Astrocyte of the hippocampus (primary cell): ENCODE data around the gene MEA1.
"Not testable (repeated sequence)": the region's sequence is repeated elsewhere in the genome, so short reads cannot be mapped to it uniquely, and the experiment has no call there.

Experiments used
- DNase-seq: peaks from one replicate; pipeline ENCODE4 v3.0.0; 2011; ENCODE audit warnings: low read depth, low spot score

The MEA1 gene

DNA sequence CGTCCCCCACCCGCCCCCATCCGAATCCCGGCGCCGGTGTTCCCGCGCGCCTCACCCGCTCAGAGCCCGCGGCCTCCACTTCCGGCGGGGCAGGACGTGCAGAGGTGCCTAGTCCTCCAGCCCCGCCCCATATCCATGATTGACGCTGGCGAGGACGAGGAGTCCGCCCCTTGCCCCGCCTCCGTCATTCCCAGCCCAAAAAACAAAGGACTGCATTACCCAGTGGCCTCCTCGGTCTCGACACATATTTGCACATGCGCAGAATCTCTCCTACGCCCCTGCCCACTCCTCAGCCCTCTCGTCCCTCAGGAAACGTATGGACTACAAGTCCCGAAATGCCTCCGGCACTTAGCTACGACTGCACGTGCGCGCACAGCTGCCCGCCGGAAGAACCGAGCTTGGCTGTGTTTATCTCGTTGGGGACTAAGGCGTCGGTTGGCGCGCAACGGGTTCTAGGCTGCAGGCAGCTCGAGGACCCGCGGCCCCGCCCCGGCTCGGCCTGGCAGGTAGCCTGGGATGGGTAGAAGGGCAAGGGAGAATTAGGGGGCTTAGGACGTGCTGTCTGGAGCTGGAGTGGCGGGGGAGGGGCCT lies at the start of gene MEA1, which contains the start of gene KLHDC3:
Gene MEA1 (minus strand): TSS at position 104 of the 591 bp plus-strand sequence. CDS start 133 bp downstream, outside the sequence.
Gene KLHDC3 (plus strand): TSS at position 407 of the 591 bp plus-strand sequence. CDS start 2,944 bp downstream, outside the sequence.
- DNase-seq: peak; percentile 100

DNA sequence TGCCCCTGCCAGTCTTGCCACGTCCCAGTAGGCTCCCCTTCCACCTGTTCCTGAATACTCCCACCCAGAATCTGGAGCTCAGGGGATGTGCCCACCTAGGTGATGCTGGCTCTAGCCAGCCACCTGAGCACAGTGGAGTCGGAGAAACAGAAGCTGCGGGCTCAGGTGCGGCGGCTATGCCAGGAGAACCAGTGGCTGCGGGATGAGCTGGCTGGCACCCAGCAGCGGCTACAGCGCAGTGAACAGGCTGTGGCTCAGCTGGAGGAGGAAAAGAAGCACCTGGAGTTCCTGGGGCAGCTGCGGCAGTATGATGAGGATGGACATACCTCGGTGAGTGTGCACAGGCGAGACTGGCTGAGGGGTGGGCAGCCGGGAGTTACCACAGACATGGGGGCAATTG lies 49.1 kb upstream of the MEA1 start:
- DNase-seq: no peak

DNA sequence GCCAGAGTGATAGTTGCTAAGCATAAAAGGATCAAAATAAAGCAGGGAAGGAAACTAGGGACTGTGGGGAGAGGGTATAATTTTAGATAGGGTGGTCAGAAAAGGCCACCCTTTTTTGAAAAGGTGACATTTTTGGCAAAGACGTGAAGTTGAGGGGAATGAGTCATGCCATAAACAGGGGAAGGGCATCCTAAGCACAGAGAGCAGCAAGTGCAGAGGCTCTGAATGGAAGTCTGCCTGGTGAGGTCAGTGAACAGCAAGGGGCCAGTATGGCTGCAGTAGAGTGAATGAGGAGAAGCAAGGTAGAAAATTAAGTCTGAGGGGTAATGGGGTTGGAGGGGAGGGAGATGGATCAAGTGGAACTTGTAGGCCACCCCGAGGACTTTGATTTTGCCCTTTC lies 48.1 kb upstream of the MEA1 start:
- DNase-seq: peak; percentile 47

DNA sequence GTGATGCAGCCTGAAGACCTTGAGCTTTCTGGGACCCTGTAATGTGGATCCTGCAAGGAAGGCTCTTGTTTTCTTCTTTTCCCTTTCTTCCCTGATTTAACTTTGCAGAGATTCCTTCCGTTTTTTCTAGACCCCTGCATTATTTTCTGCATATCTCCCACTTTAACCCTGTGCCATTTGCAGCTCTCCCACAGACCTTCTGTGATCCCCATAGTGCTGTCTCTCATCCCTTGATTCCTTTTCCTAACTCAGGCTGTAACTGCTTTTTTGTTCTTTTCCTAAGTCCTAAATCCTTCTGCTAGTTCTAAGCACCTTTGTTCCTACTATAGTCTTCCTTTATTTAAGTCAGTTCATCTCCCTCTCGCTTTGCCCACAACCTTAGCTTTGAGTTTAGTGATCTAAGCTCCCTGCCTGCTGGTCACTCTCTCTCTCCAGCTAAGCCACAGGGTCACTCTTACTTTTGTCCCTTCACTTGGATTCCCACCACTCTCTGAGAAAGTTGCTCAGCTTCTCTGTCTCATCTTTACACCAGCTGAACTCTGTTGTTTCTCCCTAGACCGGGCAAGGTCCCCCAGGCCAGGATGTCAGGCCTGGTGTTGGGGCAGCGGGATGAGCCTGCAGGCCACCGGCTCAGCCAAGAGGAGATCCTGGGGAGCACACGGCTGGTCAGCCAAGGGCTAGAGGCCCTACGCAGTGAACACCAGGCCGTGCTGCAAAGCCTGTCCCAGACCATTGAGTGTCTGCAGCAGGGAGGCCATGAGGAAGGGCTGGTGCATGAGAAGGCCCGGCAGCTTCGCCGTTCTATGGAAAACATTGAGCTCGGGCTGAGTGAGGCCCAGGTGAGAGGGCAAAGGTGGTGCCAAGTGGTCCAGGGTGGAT lies 47.2 kb upstream of the MEA1 start:
- no peak for DNase-seq

DNA sequence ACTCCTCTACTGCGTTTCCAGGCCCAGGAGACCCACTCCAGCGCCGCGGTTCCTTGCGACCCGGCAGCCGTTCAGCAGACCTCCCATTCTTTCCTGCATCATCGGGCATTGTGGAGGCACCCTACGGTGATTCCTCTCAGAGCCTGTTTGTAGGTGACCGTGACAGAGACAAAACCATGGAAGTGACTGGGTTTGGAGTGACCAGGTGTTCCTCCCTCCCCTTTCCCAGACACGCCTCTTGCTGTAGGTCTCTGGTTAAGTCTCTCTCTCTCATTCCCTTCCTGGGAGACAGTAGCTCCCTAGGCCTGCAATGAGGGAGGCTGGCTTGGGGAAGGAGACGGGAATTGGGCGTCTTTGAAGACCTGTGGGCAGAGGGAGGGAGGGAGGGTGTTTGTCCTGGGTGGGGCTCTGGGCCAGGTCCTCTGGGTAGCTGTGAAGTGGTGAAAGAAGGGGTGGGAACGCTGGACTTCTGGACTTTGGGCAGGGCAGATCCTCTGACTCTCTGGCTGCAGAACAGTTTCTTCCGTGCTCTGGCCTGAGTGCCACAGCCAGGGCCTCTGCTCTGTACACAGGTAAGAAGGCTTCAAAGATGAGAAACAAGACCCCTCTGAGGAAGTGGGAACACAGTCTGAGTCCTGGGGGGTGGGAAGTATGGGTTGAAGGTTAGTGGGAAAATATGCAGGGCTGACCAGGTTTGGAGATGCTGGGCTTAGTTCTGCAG lies 46.4 kb upstream of the MEA1 start:
- DNase-seq: peak; percentile 44

DNA sequence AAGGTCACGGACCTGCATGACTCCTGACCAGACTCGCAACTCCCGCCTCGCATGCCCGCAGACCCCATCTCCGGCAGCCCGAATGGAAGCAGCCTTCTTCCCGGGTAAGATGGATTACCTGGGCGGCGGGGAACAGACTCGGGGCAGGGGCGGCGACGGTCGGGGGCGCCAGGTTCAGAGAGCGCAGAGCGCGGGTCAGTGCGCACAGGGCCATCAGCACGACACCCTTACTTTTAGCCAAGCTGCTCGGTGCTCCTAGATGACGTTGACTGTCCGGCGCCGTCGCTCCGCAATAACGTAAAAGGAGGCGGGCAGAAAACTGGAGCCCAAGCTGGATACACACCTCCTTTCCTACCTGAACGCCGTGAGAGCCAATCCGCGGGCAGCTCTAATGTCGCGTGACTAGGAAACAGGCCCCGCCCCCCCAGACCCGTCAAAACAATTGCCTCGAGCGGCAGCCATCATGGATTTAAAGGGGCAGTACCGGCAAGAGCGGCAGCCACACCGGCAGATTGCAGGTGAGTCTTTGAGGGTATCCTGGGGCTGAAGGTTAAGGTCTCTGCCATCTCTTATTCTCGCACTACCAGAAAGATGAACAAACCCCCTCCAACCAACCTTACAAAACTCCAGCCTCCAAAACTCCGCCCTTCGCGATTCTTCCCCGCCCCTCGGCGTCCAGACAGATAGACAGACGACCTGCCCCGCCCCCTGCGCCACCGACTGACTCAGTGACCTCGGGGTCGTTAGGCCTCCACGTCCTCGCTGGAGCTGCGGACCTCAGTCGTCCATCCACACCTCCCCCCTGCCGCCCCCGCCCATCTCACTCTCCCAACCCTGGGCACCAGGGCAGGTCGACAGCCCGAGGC lies 45.7 kb upstream of the MEA1 start, which contains the start of the genes KLC4 and MRPL2:
Gene KLC4 (plus strand): TSS at position 464 of the 866 bp plus-strand sequence. CDS start 1,705 bp downstream, outside the sequence.
Gene MRPL2 (minus strand): TSS at position 267 of the 866 bp plus-strand sequence. CDS start 53 bp downstream, at position 214.
- peak; percentile 99 for DNase-seq

DNA sequence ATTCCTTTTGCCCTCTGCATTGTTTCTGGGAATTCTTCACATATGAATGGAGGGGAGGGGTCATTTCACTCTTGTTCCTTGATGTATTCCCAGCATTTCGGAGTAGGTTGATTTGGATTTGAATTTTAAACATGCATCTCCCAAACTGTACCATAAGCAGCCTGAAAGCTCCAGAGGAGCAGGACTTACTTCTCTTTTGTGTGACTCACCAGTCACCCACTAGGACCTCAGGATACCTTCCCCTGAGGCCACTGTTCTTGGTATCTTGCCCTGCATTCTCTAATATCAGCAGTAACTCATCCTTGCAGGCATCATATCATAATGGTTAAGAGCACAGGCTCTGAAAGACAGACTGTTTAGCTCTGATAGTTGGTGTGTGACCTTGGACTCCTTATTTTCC lies 44.8 kb upstream of the MEA1 start:
- DNase-seq: no peak

DNA sequence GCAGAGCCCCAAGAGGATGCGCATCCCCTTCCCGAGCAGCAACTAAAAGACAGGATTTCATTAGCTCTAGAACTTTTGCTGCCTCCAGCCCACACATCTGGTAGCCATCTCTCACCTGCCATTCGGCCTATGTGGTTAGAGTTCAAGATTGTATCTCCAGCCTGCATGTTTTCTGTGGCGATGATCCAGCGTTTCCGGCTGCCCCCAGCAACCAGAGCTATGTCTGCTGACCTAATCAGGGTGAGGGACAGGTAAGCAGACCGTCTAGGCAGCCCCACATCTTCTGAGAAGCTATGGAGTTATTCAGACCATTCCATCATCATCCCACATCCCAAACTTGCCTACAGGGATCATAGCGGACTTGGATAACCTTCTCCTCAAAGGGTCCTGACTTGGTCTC lies 42.2 kb upstream of the MEA1 start:
- DNase-seq: no peak

DNA sequence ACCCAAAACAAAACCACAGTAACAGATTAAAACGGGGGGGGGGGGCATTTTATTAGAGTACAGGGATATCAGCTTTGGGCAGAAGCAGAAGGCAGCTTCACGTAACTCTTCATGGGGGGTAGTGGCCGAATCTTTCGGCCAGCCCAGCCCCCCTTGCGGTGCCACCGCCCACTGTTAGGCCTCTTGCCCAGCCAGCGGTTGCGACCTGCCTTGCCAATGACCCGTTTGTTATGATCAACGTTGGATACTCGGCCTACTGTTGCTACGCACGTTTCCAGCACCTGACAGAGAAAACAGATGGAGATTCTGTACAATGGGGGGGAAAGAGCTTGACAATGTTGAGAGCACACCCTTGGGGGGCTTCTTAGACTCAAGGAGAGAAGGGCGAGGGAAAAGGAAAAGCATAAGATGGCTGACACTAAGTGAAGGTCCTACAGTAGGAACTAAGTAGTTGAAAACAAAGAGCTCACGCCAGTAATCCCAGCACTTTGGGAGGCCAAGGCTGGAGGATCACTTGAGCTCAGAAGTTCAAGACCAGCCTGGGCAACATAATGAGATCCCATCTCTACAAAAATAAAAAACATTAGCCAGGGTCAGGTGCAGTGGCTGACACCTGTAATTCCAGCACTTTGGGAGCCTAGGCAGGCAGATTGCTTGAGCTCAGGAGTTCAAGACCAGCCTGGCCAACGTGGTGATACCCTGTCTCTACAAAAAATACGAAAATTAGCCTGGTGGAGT lies 40.6 kb upstream of the MEA1 start:
- DNase-seq: peak; percentile 14

DNA sequence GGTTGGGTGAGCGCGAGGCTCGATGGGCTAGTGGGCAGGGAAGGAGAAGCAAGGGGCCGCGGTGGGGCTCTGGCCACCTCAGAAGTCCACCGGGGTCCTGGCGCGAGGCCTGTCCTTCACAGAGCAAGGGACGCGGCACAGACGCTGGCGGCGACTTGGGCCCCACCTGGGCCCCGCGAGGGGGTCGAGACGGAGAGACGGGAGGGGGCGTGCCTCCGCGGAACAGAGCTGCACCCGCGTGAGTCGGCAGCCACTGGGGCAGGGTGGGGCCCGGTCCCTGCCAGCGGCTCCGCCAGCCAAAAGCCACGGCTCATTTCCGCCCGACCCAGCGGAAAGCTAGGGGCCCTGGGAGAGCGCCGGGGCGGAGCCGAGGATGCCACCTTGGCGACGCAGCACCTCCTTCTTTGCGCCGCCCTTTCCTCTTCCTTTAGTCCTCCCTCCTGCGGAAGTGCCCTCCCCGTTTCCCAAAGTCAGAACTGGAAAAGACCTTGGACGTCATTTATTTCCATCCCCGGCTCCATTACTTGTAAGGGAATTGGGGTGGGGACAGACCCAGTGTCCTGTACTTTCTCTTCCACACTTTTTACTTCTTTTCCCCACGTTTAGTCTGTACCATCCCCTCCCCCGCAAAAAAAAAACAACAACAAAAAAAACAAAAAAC lies 39.9 kb upstream of the MEA1 start, which contains the start of gene CUL7:
Gene CUL7 (minus strand): TSS at position 307 of the 661 bp plus-strand sequence. CDS start 1,063 bp downstream, outside the sequence.
- DNase-seq: peak; percentile 98

DNA sequence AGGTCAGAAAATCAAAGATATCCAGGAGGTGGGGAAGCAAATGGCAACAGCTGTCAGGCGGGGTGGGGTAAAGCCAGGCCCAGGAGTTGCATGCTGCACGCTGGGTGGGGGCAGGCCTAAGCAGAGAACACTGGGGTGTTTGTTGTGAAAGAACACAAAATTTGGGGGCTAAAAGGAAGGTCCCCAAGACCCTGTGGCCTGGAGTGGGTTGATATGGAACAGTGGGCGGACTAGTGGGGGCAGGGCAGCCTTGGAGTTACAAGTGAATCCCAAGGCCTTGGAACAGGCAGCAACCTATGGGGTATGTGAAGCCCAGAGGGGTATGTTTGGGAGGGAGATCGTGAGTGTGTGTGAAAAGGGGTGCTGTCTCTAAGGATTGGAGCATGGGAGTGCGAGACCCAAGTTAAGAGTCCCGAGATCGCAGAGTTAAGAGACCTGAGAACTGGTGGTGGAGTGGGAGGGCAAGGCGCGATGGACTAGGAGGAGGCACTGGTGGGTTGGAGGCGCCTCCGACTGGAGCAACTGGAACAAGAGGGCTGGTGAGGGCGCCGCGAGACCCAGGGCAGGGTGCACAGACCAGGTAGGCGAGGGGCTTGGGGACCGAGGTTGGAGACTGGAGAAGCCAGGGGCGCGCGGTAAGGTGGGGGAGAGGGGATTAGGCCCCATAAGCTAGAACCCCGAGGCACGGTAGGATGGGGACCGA lies 39.2 kb upstream of the MEA1 start:
- DNase-seq: peak; percentile 56

DNA sequence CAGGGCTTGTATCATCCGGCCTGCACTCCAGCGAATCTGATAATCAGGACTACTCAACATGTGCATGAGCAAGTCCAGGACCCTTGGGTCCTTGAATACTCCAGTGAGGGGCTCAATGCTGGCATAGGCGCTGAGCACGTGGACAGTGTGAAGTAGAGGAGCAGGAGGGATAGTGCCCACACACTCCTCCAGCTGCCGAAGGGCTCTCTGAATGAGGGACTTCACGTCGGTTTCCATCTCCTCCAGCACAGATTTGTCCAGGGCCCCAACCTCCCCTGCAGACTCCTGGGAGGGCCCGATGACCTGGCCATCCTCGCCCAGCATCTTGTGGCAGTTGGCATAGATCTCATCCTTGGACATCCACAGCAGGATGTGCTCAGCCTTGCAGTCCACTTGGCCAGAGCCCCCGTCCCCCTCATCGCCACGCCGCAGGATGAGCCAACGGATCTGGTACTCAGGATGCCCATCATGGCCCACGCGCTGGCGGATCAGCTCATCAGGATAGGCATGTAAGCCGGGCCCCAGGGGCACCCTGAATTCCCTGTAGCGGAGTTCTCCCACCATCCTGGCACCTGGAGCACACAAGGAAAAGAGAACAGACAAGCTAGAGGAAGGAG lies 38.6 kb upstream of the MEA1 start:
- no peak for DNase-seq

DNA sequence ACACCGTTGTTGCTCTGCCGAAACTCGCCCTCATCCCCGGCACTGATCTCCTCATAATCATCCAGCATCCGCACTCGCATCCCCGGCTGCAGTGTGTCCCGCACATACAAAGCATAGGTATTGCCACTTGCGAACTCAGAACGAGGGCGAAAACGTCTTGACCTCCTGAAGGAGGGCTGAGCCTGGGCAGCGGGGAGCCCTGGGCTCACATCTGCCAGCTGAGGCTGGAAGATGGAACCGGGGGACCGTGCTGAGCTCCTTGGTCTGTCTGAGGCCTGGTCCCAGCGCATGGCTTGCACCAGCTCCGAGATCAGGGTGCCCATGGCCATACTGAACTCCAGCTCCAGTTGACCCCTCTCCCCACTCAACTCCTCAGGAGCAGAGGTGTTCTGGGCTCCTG lies 37.2 kb upstream of the MEA1 start:
- DNase-seq: no peak

DNA sequence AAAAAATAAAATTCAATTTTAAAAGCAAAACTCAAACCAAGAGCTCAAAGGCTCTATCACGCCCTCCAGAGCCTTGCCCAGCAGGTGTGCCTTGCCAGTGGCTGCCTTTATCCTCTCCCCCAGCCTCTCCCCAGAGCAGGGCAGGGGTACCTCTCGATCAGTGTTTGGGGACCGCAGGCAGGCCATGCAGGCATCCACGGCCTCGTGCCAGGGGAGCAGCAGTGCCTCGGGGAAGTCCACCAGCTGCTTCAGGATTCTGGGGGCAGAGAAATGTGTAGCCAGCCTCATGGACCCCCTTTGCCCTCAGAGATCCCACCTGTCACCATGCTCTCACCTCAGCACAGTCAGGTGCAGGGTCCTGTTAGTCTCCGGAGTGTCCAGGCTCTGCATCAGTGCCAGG lies 34.3 kb upstream of the MEA1 start:
- no peak for DNase-seq

DNA sequence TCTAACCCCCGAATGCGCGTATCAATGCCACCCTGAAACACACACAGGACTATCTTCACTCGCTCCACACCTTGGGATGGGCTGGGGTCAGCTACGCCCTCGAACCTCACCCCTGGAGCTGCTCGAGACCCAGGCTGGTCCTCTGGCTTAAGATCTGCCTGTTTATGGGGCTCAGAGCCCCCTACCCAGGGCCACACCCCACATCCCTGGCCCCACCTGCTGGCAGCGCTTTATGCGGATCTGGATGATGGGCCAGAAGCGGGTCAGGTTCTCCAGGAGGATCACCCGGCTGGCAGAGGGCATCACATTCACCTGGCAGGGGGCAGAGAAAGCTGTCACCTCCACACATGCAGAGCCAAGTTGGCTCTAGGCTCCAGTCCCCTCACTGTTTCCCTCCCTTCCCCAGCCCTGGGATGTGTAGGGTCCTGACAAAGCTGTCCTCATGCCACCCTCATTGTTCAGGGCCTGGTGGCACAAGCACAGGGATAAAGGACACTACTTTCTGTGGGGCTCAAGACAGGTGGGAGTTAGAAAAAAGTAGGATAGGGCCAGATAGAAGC lies 31.7 kb upstream of the MEA1 start:
- DNase-seq: no peak

DNA sequence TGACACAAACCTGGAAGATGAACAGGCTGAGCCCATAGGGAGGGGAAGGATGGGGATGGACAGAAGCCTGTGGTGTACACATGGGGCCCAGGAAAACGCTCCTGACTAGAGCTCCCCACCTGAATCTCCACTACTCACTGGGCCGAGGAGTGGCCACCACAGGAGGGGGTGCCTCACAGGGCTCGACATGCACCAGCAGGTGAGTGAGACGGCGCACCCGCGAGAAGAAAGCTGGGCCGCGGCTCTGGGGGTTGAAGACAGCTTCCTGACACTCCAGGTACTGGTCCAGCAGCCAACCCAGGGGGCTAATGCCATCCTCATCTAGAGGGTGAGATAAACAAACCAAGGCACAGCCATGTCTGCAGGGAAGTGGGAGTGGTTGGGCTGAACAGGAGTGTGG lies 29.6 kb upstream of the MEA1 start:
- no peak for DNase-seq

DNA sequence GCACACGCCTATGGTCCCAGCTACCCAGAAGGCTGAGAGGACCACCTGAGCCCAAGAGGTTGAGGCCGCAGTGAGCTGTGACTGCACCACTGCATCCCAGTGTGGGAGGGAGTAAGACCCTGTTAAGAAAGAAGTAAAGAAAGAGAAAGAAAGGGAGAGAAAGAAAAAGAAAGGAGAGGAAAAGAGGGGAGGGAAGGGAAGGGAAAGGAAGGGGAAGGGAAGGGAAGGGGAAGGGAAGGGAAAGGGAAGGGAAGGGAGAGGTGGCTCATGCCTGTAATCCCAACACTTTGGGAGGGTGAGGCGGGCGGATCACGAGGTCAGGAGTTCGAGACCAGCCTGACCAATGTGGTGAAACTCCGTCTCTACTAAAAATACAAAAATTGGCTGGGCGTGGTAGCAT lies 27.7 kb upstream of the MEA1 start:
- not testable (repeated sequence) for DNase-seq

DNA sequence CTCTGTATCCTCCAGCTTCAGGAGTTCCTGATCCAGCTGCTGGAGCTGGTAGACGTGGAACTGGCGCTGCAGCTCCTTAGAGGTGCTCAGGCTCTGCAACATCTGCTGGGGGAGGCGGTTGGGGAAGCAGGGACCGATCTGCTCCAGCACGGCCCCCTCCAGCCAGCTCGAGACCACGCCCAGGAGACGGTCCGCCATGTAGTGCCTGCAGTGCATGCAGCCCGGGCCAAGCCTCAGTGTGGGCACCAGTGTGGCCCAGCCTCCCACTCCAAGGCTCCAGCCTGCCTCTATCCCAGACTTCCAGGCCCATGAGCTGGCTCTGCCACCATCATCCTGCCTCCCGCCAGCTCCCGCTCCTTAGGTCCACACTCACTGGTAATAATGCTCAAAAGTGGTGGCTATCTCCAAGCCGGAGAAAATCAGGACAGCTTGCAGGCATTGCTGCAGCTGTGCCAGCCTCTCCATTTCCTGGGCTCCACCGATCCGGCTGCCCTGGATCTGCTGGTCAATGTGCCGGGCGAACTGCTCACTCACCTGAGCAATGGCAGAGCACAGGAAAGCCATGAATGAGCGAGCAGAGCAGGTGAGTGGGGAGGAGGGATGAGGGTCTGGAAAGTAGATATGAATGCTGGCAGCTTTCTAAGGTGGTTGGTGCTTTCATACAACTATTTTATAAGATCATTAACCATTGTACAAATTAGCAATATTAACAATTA lies 27.0 kb upstream of the MEA1 start:
- no peak for DNase-seq
